COLO829 (cell line): ENCODE measurements around the gene FHIT.

Source experiments
- DNase-seq: peaks from one replicate; pipeline ENCODE4 v3.0.0; 2012; ENCODE audit warnings: low spot score

Gene FHIT

DNA sequence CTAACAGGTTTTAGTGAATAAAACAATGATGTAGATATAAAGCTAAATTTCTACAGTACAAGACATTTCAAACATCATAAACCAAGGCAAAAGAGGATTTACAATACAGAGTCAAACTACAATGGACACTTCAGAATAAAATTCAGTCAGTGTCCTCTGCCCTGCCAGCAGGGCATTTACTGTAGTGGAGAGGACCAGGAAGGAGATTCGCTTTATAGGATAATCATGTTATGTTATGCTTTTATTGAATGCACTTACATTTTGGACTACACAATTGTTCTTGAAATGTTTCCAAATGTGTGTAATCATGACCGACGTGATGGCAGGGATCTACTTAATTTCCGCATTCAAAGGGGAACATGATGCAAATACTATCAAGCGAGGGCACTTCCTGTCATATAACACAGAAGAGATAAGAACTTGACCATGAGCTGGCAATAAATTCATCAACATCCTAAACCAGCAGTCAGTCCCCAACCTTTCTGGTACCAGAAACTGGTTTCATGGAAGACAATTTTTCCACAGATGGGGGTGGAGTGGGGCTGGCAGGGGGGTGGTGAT, 925.6 kb downstream of the FHIT start:
- DNase-seq, result no peak

GRCh38 chr3:60323651-60324050, 927.6 kb downstream of the FHIT start:
- no peak for DNase-seq

DNA sequence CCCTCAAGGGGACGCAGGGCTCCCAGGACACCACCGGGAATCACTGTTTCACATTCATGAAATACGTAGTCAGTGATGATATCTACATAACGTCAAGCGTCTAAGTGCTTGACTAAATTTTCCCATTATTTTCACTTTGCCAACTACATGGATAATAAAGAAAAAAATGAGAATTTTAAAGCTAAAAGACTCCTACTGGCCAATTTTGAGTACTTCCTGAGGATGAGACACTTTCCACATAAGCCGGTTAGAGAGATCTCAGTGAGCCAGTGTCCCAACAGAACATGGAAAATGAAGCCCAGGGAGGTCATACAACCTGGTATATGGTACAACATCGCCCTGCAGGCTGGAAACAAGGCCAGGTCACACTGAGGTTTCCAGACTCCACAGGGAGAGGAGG, 928.1 kb downstream of the FHIT start:
- DNase-seq, result no peak

- DNase-seq, result no peak
These were observed 928.9 kb downstream of the FHIT start for GRCh38 chr3:60322298-60322856.

- DNase-seq, result no peak
These were observed 931.9 kb downstream of the FHIT start for GRCh38 chr3:60319179-60319858.

DNA sequence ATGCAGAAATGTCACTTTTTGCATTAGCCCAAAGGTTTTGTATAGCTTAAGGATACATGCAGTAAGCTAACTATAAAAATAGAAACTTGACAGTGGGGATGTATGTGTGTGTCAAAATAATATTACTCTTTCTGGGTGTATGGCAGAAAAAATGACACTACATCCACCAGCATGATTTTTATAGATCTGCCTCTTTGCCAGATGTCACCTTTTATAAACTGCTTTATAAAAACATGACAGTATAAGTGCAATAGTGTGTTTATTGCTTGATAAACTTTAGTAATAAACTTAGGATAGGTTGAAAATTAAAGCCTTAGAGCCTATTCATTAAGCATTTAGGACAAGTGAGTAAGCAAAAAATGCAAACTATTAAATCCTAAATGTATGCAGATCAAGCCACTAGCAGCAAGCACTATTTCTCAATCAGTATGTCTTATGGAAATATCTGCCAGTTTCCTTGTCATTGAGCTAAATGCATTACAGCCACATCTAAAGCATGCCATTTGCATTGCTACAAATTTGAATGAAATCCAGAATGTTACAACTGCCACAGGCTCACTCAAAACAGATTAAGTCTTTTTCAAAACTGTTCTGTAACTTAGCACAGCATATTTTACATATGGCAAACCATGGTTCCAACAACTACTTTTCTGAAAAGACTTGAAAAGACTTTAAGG, 935.0 kb downstream of the FHIT start:
- no peak for DNase-seq

- DNase-seq, result no peak
These were observed 937.2 kb downstream of the FHIT start for GRCh38 chr3:60313951-60314461.

GRCh38 chr3:60313231-60313798, 937.9 kb downstream of the FHIT start:
- DNase-seq, result no peak

DNA sequence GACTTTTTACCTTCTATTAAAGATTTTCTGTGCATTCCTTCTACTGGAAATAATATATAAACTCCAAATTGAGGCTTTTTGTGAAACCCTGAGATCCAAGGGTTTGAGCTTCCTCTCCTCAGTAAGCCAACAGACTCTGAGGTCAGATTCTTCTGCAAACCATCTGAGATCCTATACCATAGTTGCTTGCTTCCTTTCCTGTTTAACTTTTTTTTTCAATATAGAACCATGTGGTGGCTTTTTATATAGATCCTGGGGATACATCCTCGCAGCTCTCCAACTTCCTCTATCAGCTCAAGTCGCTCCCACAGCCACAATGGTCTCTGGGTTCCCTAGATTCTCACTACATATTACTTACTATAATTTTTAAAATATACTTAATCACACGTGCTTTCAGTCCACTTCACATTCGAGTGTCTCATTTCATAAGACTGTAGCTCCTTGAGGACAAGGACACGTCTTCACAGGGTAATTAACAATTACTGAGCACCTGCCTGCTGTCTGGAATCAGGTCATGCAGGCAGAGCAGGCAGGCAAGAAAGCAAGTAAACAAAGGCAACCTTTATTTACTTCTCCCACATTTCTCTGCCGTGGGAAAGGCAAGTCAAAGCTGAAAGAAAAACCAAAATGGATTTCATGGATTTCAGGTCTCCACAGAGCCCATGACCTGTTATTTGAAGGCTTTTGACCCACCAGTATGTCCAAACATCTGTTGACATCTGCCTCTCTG, 941.5 kb downstream of the FHIT start:
- DNase-seq, result no peak

DNA sequence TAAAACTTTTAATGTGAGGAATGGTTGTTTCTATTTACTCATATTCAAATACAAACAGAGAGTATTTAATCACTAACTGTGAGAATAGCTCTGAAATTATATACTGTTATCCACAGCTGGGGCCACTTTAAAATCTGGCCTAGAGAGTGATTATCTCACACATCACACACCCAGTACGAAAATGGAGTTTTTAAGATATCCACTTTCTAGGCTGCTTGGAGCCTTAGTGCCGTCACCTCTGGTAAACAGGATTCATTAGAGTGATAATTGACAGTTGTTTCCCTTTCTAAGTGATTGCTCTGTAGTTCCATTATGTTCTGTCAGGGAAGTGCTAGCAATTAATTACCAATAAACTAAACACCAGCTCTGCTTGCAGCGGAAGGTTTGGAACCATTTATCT, 942.4 kb downstream of the FHIT start:
- DNase-seq, result no peak

GRCh38 chr3:60307562-60308199, 943.6 kb downstream of the FHIT start:
- DNase-seq, result no peak

DNA sequence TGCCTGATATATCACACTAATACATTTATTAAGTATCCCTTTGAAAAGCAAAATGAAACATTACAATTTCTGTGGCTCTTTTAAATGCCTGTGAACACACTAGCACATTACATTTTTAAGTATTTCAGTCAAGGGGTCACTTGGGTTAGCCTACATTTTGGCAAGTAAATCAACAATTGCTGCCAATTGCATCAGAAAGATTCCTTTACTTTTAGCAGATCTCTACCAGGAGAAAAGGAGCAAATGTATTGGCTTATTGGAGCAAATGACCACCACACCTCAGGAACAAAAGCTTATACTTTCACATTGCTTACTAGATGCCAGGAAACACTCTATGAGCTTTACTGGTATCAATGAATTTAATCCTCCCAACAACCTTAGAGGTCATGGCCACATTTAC, 947.1 kb downstream of the FHIT start:
- DNase-seq, result no peak

DNA sequence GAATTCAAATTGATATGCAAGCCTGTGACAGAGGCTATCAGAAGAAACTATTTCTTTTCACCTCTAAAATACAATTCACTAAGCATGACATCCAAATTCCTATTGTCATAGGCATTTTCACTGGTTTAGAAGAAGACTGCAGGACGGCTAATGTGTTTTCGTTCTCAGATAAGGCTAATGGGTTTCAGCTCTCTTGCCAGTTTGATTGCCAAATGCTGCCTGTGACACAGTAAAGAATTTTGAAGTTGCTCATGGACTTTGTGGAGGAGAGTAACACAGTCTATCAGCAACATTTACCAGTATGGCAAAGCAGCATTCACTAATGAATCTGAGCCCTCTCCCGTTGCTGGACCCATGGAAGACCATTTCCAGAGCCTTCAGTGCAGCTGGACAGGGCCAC, 948.1 kb downstream of the FHIT start:
- DNase-seq, result no peak

DNA sequence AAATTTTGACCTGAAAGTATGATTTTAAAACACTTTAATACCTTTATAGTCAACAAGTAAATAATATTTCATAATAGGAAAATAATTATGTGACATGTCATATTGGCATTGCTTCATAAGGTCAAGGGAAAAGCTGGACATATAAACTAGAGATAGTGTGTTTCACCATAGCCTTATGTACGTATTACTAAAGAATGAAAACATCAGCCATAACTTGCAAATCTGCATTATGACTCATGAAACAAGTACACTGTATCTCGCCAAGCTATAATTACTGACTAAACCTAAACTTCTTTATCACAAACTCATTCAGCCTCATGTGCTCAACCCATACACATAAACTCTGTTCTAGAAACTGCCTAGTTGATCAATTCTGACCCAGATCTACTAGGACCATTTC, 950.1 kb downstream of the FHIT start:
- DNase-seq, result peak; percentile 19

DNA sequence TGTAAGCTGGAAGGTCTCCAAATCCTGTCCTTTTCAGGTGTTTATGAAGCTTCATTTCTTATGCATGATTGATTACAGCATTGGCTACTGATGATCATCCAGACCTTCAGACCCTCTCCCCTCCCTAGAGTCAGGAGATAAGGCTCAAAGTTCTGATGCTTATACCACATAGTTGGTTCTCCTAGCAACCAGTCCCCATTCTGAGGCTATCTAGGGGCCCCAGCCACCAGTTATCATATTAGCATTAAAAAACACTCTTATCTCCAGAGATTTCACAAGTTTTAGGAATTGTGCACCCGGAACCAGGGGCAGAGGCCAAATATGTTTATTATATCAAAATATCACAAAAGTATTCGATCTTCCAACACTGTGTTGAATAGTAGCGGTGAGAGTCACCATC, 953.1 kb downstream of the FHIT start:
- no peak for DNase-seq

GRCh38 chr3:60294181-60294580, 957.1 kb downstream of the FHIT start:
- no peak for DNase-seq

GRCh38 chr3:60291115-60291514, 960.1 kb downstream of the FHIT start:
- DNase-seq, result no peak

GRCh38 chr3:60290122-60290492, 961.1 kb downstream of the FHIT start:
- no peak for DNase-seq

- DNase-seq, result no peak
These were observed 961.7 kb downstream of the FHIT start for GRCh38 chr3:60289341-60290121.

DNA sequence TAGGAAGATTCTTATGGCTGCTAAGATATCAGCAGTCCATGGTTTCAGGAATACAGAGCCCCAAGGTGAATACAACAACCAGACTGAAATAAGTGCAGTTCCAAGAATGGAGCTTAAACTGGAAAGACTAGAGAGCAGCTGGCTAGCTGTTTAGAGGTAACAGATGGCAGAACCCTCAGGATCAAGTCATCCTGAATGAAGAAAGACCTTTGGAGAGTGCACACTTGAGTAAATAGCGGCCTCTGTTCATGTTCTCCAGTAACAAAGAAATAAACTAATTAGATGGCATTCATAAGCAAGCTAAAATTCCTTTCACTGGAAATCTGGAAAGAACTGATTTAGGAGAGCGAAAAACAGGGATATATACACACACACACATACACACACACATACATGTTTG, 968.4 kb downstream of the FHIT start:
- DNase-seq, result no peak

DNA sequence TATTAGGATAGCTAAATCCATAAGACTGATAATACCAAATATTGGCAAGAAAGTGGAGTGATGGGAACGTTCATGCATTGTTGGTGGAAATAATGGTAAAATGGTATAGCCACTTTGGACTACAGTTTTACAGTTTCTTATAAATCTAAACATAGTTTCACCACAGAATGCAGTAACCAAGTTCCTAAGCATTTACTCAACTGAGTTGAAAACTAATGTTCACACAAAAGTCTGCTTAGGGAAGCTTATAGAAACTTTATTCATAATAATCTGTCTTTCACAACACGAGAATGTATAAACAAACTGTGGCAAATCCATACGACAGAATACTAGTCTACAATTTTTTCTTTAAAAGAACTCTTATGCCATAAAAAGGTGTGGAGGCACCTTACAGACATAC, 969.3 kb downstream of the FHIT start:
- no peak for DNase-seq
